GM08714 (cell line): ENCODE measurements around the gene CEP55.
"Not testable (repeated sequence)": the region's sequence is repeated elsewhere in the genome, so short reads cannot be mapped to it uniquely, and the experiment has no call there.

Source experiments
- H3K4me3 ChIP-seq: fragments of 200-500 bp; sonication (Bioruptor generic); 2 replicates; pipeline ENCODE4 v1.5.1; 2014; ENCODE audit warnings: mild to moderate bottlenecking, low read length, inconsistent platforms
- ZNF274 ChIP-seq: IDR thresholded peaks from 2 replicates; pipeline ENCODE4 v1.6.1; 2012; ENCODE audit warnings: mild to moderate bottlenecking, low read depth, low read length

The CEP55 gene

GRCh38 chr10:93514521-93514920 is 18.1 kb downstream of the CEP55 start:
- no peak for TF ChIP-seq ZNF274
- H3K4me3 ChIP-seq: no peak overlapping the region

- H3K4me3 ChIP-seq: no peak overlapping the region
- TF ChIP-seq ZNF274: no peak
These were observed 18.9 kb downstream of the CEP55 start for GRCh38 chr10:93515071-93516005.

GRCh38 chr10:93516006-93516380 is 19.6 kb downstream of the CEP55 start:
- no peak overlapping the region for H3K4me3 ChIP-seq

GRCh38 chr10:93518531-93518930 is 22.1 kb downstream of the CEP55 start:
- H3K4me3 ChIP-seq: no peak overlapping the region
- TF ChIP-seq ZNF274: no peak

More at GRCh38 chr10:93516006-93516380, 19.6 kb downstream of the CEP55 start:
- TF ChIP-seq ZNF274: no peak

- no peak overlapping the region for H3K4me3 ChIP-seq
- TF ChIP-seq ZNF274: no peak
These were observed 38.9 kb downstream of the CEP55 start for GRCh38 chr10:93535293-93535692.

GRCh38 chr10:93540871-93541270 is 44.5 kb downstream of the CEP55 start:
- H3K4me3 ChIP-seq: not testable (repeated sequence)

- H3K4me3 ChIP-seq: no peak overlapping the region
These were observed 45.3 kb downstream of the CEP55 start for GRCh38 chr10:93541402-93542357.

GRCh38 chr10:93542358-93542791 is 46.0 kb downstream of the CEP55 start:
- no peak for TF ChIP-seq ZNF274
- no peak overlapping the region for H3K4me3 ChIP-seq

More at GRCh38 chr10:93541402-93542357, 45.3 kb downstream of the CEP55 start:
- no peak for TF ChIP-seq ZNF274

GRCh38 chr10:93546995-93547394 is 50.6 kb downstream of the CEP55 start:
- not testable (repeated sequence) for H3K4me3 ChIP-seq

- TF ChIP-seq ZNF274: no peak
- no peak overlapping the region for H3K4me3 ChIP-seq
These were observed 51.1 kb downstream of the CEP55 start for GRCh38 chr10:93547522-93547921.

- TF ChIP-seq ZNF274: no peak
- H3K4me3 ChIP-seq: no peak overlapping the region
These were observed 52.1 kb downstream of the CEP55 start for GRCh38 chr10:93548376-93549071.

GRCh38 chr10:93550606-93551005 is 54.2 kb downstream of the CEP55 start:
- TF ChIP-seq ZNF274: no peak
- no peak overlapping the region for H3K4me3 ChIP-seq

GRCh38 chr10:93552780-93553179 is 56.4 kb downstream of the CEP55 start:
- no peak for TF ChIP-seq ZNF274
- H3K4me3 ChIP-seq: no peak overlapping the region
